NT2/D1 (cell line): ENCODE measurements around the gene NTM.

Experiments used
- DNase-seq: peaks from one replicate; pipeline ENCODE4 v3.0.0-alpha.2; 2011; ENCODE audit warnings: low read depth, low spot score
- H3K27me3 ChIP-seq: 2 replicates; pipeline ENCODE4 v1.6.0; 2011; ENCODE audit warnings: mild to moderate bottlenecking; ENCODE audit not compliant: insufficient read length, insufficient read depth
- H3K36me3 ChIP-seq: 2 replicates; pipeline ENCODE4 v1.6.1; 2011; ENCODE audit warnings: mild to moderate bottlenecking, low read length, mixed read lengths; ENCODE audit not compliant: insufficient read depth, insufficient read length
- H3K4me1 ChIP-seq: 2 replicates; pipeline ENCODE4 v1.5.1; 2011; ENCODE audit not compliant: insufficient read depth, insufficient read length
- H3K4me3 ChIP-seq: 2 replicates; pipeline ENCODE4 v1.5.1; 2011; ENCODE audit warnings: low read depth; ENCODE audit not compliant: insufficient read length
- H3K9ac ChIP-seq: 2 replicates; pipeline ENCODE4 v1.6.0; 2011; ENCODE audit warnings: low read depth; ENCODE audit not compliant: insufficient read length
- H3K9me3 ChIP-seq: 2 replicates; pipeline ENCODE4 v1.5.1; 2011; ENCODE audit warnings: mild to moderate bottlenecking, low read length; ENCODE audit not compliant: insufficient read depth
- SUZ12 ChIP-seq: IDR thresholded peaks from 2 replicates; pipeline ENCODE4 v1.6.1; 2011; ENCODE audit not compliant: insufficient read length, insufficient read depth; ENCODE audit errors: extremely low read depth
- YY1 ChIP-seq: IDR thresholded peaks from 2 replicates; pipeline ENCODE4 v1.6.1; 2011; ENCODE audit not compliant: insufficient read length, insufficient read depth
- ZNF274 ChIP-seq: IDR thresholded peaks from 2 replicates; pipeline ENCODE4 v1.6.1; 2011; ENCODE audit warnings: mild to moderate bottlenecking, low read depth, low read length

Gene NTM

GRCh38 chr11:132253469-132254264, 883.3 kb downstream of the NTM start:
- no peaks in the 10 kb centered on the region; the same call in 1 of the 2 replicates for H3K9me3 ChIP-seq
- H3K27me3 ChIP-seq, result no peaks in the 10 kb centered on the region
- no peaks in the 10 kb centered on the region for H3K36me3 ChIP-seq
- no peak for DNase-seq
- no peak overlapping the region for H3K4me3 ChIP-seq
- no peak overlapping the region for H3K9ac ChIP-seq
- H3K4me1 ChIP-seq, result no peaks in the 10 kb centered on the region
- no peak for TF ChIP-seq SUZ12

DNA sequence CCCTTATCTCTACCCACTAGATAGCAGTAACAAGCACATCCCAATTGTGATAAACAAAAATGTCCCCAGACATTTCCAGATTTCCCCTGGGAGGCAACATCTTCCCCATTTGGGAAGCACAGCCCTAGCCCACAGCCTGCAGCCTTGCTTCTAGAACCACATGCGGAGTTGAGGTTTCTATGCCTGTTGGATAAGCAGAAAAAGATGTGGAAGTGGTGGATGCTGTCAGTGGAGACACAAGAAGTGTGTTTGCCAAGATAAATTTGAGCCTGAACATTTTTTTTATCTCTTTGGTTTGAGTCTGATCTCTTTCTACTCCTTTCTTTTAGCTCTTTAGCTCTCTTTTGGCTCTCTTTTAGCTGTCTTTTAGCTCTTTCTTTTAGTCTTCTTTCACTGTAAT, 884.5 kb downstream of the NTM start:
- no peak for DNase-seq
- Histone ChIP-seq H3K4me3 (no peak overlapping the region), H3K36me3 (no peaks in the 10 kb centered on the region), H3K9ac (no peak overlapping the region), H3K27me3 (no peaks in the 10 kb centered on the region), H3K4me1 (no peaks in the 10 kb centered on the region), H3K9me3 (no peaks in the 10 kb centered on the region; the same call in 1 of the 2 replicates)
- TF ChIP-seq ZNF274, result no peak
- no peak for TF ChIP-seq YY1
- no peak for TF ChIP-seq SUZ12

GRCh38 chr11:132256528-132257279, 886.3 kb downstream of the NTM start:
- Histone ChIP-seq H3K4me1 (no peaks in the 10 kb centered on the region), H3K9ac (no peak overlapping the region), H3K4me3 (no peak overlapping the region), H3K36me3 (no peaks in the 10 kb centered on the region), H3K27me3 (no peaks in the 10 kb centered on the region), H3K9me3 (no peaks in the 10 kb centered on the region)
- no peak for DNase-seq
- TF ChIP-seq SUZ12, result no peak
- TF ChIP-seq ZNF274, result no peak
- TF ChIP-seq YY1, result no peak

- DNase-seq, result no peak
- H3K9me3 ChIP-seq, result no peaks in the 10 kb centered on the region
- no peaks in the 10 kb centered on the region for H3K36me3 ChIP-seq
- no peaks in the 10 kb centered on the region for H3K4me1 ChIP-seq
- no peak for TF ChIP-seq ZNF274
- TF ChIP-seq YY1, result no peak
- no peak for TF ChIP-seq SUZ12
- H3K9ac ChIP-seq, result no peak overlapping the region
- H3K4me3 ChIP-seq, result no peak overlapping the region
- H3K27me3 ChIP-seq, result no peaks in the 10 kb centered on the region
Measured at GRCh38 chr11:132257871-132258270, 887.5 kb downstream of the NTM start.

DNA sequence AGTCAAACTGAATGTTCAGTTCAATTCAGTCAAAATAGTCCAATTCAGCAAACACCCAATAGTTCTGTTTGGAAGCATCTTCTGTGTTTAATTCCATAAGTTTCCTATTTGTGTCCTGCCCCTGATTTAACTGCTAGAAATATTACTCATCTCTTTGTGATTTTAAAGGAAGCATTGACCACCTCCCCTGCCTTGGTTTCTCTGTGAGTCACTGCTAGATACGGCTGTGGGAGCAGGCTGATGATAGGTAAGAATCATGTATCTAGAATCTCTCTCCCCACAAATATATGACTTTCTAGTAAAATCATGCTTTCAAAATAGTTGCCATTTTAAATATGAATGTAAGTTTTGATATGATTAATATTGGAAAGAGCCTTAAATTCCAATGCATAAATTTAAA, 888.5 kb downstream of the NTM start:
- H3K9me3 ChIP-seq, result no peaks in the 10 kb centered on the region
- no peaks in the 10 kb centered on the region for H3K4me1 ChIP-seq
- DNase-seq, result no peak
- H3K27me3 ChIP-seq, result no peaks in the 10 kb centered on the region
- no peak for TF ChIP-seq SUZ12
- TF ChIP-seq ZNF274, result no peak
- TF ChIP-seq YY1, result no peak
- H3K4me3 ChIP-seq, result no peak overlapping the region
- no peak overlapping the region for H3K9ac ChIP-seq
- H3K36me3 ChIP-seq, result no peaks in the 10 kb centered on the region

GRCh38 chr11:132260636-132261035, 890.2 kb downstream of the NTM start:
- Histone ChIP-seq H3K4me1 (no peaks in the 10 kb centered on the region), H3K36me3 (no peaks in the 10 kb centered on the region), H3K27me3 (no peaks in the 10 kb centered on the region), H3K9ac (no peak overlapping the region), H3K9me3 (no peaks in the 10 kb centered on the region), H3K4me3 (no peak overlapping the region)
- no peak for DNase-seq
- TF ChIP-seq YY1 (no peak), SUZ12 (no peak), ZNF274 (no peak)

- no peak for TF ChIP-seq ZNF274
- TF ChIP-seq SUZ12, result no peak
- no peak for TF ChIP-seq YY1
- no peak for DNase-seq
- H3K9me3 ChIP-seq, result no peaks in the 10 kb centered on the region
- no peaks in the 10 kb centered on the region for H3K27me3 ChIP-seq
- no peak overlapping the region for H3K4me3 ChIP-seq
- no peak overlapping the region for H3K9ac ChIP-seq
- no peaks in the 10 kb centered on the region for H3K36me3 ChIP-seq
- no peaks in the 10 kb centered on the region for H3K4me1 ChIP-seq
Measured at GRCh38 chr11:132263241-132263640, 892.8 kb downstream of the NTM start.
